Body of pancreas (tissue), 4 donors: Measurements from ENCODE around the gene WNT3A.

ENCODE experiments used
- POLR2A ChIP-seq, 3 donors: fragments of 450-650 bp; IDR thresholded peaks; one replicate each; pipeline ENCODE4 v1.6.1; 2016; ENCODE audit warnings: antibody characterized with exemption in 3 of 3, mild to moderate bottlenecking in 2 of 3
- TF ChIP-seq, protein P1 (sequence below), 7 experiments: fragments of 450-650 bp in 4 of 7; fragments of 200-600 bp in 3 of 7; sonication (generic) in 3 of 7; IDR thresholded peaks; one replicate each; pipeline ENCODE4 v1.5.1; 2016 to 2019; ENCODE audit warnings: antibody characterized with exemption in 7 of 7

DNA sequence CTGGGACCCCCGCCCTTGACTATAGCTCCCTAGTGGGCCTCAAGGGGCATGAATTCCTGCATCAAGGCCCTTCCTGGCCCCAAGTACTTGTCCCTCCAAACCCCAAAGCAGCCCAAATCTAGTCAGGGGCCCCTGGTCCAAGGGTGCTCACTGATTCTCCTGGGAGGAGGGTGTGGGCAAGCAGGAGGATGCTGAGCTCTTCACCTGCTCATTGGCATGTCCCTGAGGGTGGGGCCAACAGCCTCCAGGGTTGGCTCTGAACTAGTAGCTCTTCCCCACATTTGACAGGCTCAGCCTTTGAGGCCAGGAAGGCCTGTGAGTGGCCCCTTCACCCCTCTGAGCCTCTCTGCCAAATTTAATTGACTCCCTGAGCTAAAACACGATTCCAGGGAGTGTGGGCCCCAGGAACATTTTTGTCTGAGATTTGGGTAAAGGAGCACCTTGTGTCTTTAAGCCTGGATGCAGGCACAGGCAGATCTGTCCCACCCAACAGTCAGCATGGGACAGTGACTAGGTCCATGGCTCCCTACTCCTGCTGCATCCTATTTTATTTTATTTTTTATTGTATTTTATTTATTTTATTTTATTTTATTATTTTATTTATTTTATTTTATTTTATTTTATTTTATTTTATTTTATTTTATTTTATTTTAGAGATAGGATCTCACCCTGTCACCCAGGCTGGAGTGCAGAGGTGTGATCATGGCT is 48.0 kb upstream of the WNT3A start:
- TF ChIP-seq, protein P1, sequence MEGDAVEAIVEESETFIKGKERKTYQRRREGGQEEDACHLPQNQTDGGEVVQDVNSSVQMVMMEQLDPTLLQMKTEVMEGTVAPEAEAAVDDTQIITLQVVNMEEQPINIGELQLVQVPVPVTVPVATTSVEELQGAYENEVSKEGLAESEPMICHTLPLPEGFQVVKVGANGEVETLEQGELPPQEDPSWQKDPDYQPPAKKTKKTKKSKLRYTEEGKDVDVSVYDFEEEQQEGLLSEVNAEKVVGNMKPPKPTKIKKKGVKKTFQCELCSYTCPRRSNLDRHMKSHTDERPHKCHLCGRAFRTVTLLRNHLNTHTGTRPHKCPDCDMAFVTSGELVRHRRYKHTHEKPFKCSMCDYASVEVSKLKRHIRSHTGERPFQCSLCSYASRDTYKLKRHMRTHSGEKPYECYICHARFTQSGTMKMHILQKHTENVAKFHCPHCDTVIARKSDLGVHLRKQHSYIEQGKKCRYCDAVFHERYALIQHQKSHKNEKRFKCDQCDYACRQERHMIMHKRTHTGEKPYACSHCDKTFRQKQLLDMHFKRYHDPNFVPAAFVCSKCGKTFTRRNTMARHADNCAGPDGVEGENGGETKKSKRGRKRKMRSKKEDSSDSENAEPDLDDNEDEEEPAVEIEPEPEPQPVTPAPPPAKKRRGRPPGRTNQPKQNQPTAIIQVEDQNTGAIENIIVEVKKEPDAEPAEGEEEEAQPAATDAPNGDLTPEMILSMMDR (IDR thresholded peaks at IDR 0.05): no peak
- no peak for TF ChIP-seq POLR2A (IDR thresholded peaks at IDR 0.05)
